ENCODE measurements around the gene ALPK3.
A peak's percentile ranks its signal among the peaks of the same experiment; 100 is the strongest.

ALPK3 gene

GRCh38 chr15:84814916-84815315 lies 2.2 kb upstream of the ALPK3 start:
- Histone ChIP-seq H3K9me3 (ENCODE audit: control insufficient read depth, insufficient read depth, low read depth, low read length) (no peaks in the 10 kb centered on the region), H3K27me3 (ENCODE audit: control insufficient read depth, insufficient read depth, low read length) (no peaks in the 10 kb centered on the region), H3K4me3 (ENCODE audit: low read depth, low read length) (no peak overlapping the region), H3K36me3 (ENCODE audit: control insufficient read depth, insufficient read depth, low read length) (no peaks in the 10 kb centered on the region), H3K27ac (ENCODE audit: low read depth, low read length) (no peak overlapping the region), H3K9ac (ENCODE audit: low read length) (no peak overlapping the region), H3K4me1 (ENCODE audit: control insufficient read depth, insufficient read depth, low read length) (peaks cover 29% of the 10 kb centered on the region)

GRCh38 chr15:84817466-84818081 lies 418 bp downstream of the ALPK3 start:
- H3K9me3 ChIP-seq (ENCODE audit: control insufficient read depth, insufficient read depth, low read depth, low read length) = no peaks in the 10 kb centered on the region
- H3K4me1 ChIP-seq (ENCODE audit: control insufficient read depth, insufficient read depth, low read length) = peaks cover 46% of the 10 kb centered on the region
- H3K36me3 ChIP-seq (ENCODE audit: control insufficient read depth, insufficient read depth, low read length) = no peaks in the 10 kb centered on the region
- H3K27me3 ChIP-seq (ENCODE audit: control insufficient read depth, insufficient read depth, low read length) = no peaks in the 10 kb centered on the region
- peak overlapping the region; percentile 56 for H3K4me3 ChIP-seq (ENCODE audit: low read depth, low read length)
- H3K27ac ChIP-seq (ENCODE audit: low read depth, low read length) = peak overlapping the region; percentile 75; the same call in 1 of the 2 replicates
- peak overlapping the region; percentile 87 for H3K9ac ChIP-seq (ENCODE audit: low read length)

- Histone ChIP-seq H3K9me3 (ENCODE audit: control insufficient read depth, insufficient read depth, low read depth, low read length) (no peaks in the 10 kb centered on the region), H3K4me3 (ENCODE audit: low read depth, low read length) (peak overlapping the region; percentile 56), H3K36me3 (ENCODE audit: control insufficient read depth, insufficient read depth, low read length) (no peaks in the 10 kb centered on the region), H3K27ac (ENCODE audit: low read depth, low read length) (peak overlapping the region; percentile 75; the same call in 1 of the 2 replicates), H3K4me1 (ENCODE audit: control insufficient read depth, insufficient read depth, low read length) (peaks cover 48% of the 10 kb centered on the region), H3K27me3 (ENCODE audit: control insufficient read depth, insufficient read depth, low read length) (no peaks in the 10 kb centered on the region), H3K9ac (ENCODE audit: low read length) (peak overlapping the region; percentile 87)
Observed at GRCh38 chr15:84818261-84819131, 1.3 kb downstream of the ALPK3 start.

- Histone ChIP-seq H3K4me3 (ENCODE audit: low read depth, low read length) (peak overlapping the region; percentile 56; the same call in 1 of the 2 replicates), H3K9me3 (ENCODE audit: control insufficient read depth, insufficient read depth, low read depth, low read length) (no peaks in the 10 kb centered on the region), H3K9ac (ENCODE audit: low read length) (peak overlapping the region; percentile 87), H3K27ac (ENCODE audit: low read depth, low read length) (no peak overlapping the region), H3K4me1 (ENCODE audit: control insufficient read depth, insufficient read depth, low read length) (peaks cover 48% of the 10 kb centered on the region), H3K36me3 (ENCODE audit: control insufficient read depth, insufficient read depth, low read length) (no peaks in the 10 kb centered on the region), H3K27me3 (ENCODE audit: control insufficient read depth, insufficient read depth, low read length) (no peaks in the 10 kb centered on the region)
Observed at GRCh38 chr15:84819291-84819768, 2.2 kb downstream of the ALPK3 start.

- no peaks in the 10 kb centered on the region for H3K9me3 ChIP-seq (ENCODE audit: control insufficient read depth, insufficient read depth, low read depth, low read length)
- H3K27ac ChIP-seq (ENCODE audit: low read depth, low read length) = no peak overlapping the region
- no peak overlapping the region for H3K9ac ChIP-seq (ENCODE audit: low read length)
- no peaks in the 10 kb centered on the region for H3K27me3 ChIP-seq (ENCODE audit: control insufficient read depth, insufficient read depth, low read length)
- H3K4me3 ChIP-seq (ENCODE audit: low read depth, low read length) = no peak overlapping the region
- no peaks in the 10 kb centered on the region for H3K36me3 ChIP-seq (ENCODE audit: control insufficient read depth, insufficient read depth, low read length)
- peaks cover 48% of the 10 kb centered on the region for H3K4me1 ChIP-seq (ENCODE audit: control insufficient read depth, insufficient read depth, low read length)
Observed at GRCh38 chr15:84819791-84820190, 2.6 kb downstream of the ALPK3 start.

- H3K9me3 ChIP-seq (ENCODE audit: control insufficient read depth, insufficient read depth, low read depth, low read length) = no peaks in the 10 kb centered on the region
- H3K27ac ChIP-seq (ENCODE audit: low read depth, low read length) = no peak overlapping the region
- H3K4me3 ChIP-seq (ENCODE audit: low read depth, low read length) = no peak overlapping the region
- H3K27me3 ChIP-seq (ENCODE audit: control insufficient read depth, insufficient read depth, low read length) = no peaks in the 10 kb centered on the region
- H3K4me1 ChIP-seq (ENCODE audit: control insufficient read depth, insufficient read depth, low read length) = peaks cover 47% of the 10 kb centered on the region
- H3K36me3 ChIP-seq (ENCODE audit: control insufficient read depth, insufficient read depth, low read length) = no peaks in the 10 kb centered on the region
- no peak overlapping the region for H3K9ac ChIP-seq (ENCODE audit: low read length)
Observed at GRCh38 chr15:84821501-84822021, 4.4 kb downstream of the ALPK3 start.

- Histone ChIP-seq H3K9me3 (ENCODE audit: control insufficient read depth, insufficient read depth, low read depth, low read length) (no peaks in the 10 kb centered on the region), H3K27me3 (ENCODE audit: control insufficient read depth, insufficient read depth, low read length) (no peaks in the 10 kb centered on the region), H3K36me3 (ENCODE audit: control insufficient read depth, insufficient read depth, low read length) (peaks cover 6% of the 10 kb centered on the region; the same call in 1 of the 2 replicates), H3K9ac (ENCODE audit: low read length) (no peak overlapping the region), H3K4me3 (ENCODE audit: low read depth, low read length) (no peak overlapping the region), H3K4me1 (ENCODE audit: control insufficient read depth, insufficient read depth, low read length) (peaks cover 40% of the 10 kb centered on the region), H3K27ac (ENCODE audit: low read depth, low read length) (no peak overlapping the region)
Observed at GRCh38 chr15:84822653-84823281, 5.6 kb downstream of the ALPK3 start.

GRCh38 chr15:84823282-84823878 lies 6.2 kb downstream of the ALPK3 start:
- Histone ChIP-seq H3K9me3 (ENCODE audit: control insufficient read depth, insufficient read depth, low read depth, low read length) (no peaks in the 10 kb centered on the region), H3K36me3 (ENCODE audit: control insufficient read depth, insufficient read depth, low read length) (peaks cover 9% of the 10 kb centered on the region; the same call in 1 of the 2 replicates), H3K27me3 (ENCODE audit: control insufficient read depth, insufficient read depth, low read length) (no peaks in the 10 kb centered on the region), H3K27ac (ENCODE audit: low read depth, low read length) (no peak overlapping the region), H3K9ac (ENCODE audit: low read length) (no peak overlapping the region), H3K4me3 (ENCODE audit: low read depth, low read length) (no peak overlapping the region), H3K4me1 (ENCODE audit: control insufficient read depth, insufficient read depth, low read length) (peaks cover 35% of the 10 kb centered on the region)

- Histone ChIP-seq H3K9ac (ENCODE audit: low read length) (no peak overlapping the region), H3K27me3 (ENCODE audit: control insufficient read depth, insufficient read depth, low read length) (no peaks in the 10 kb centered on the region), H3K4me1 (ENCODE audit: control insufficient read depth, insufficient read depth, low read length) (peaks cover 31% of the 10 kb centered on the region), H3K36me3 (ENCODE audit: control insufficient read depth, insufficient read depth, low read length) (peaks cover 13% of the 10 kb centered on the region; the same call in 1 of the 2 replicates), H3K27ac (ENCODE audit: low read depth, low read length) (no peak overlapping the region), H3K9me3 (ENCODE audit: control insufficient read depth, insufficient read depth, low read depth, low read length) (no peaks in the 10 kb centered on the region), H3K4me3 (ENCODE audit: low read depth, low read length) (no peak overlapping the region)
Observed at GRCh38 chr15:84824260-84825007, 7.3 kb downstream of the ALPK3 start.

GRCh38 chr15:84826369-84826823 lies 9.2 kb downstream of the ALPK3 start:
- no peaks in the 10 kb centered on the region for H3K27me3 ChIP-seq (ENCODE audit: control insufficient read depth, insufficient read depth, low read length)
- peaks cover 21% of the 10 kb centered on the region for H3K4me1 ChIP-seq (ENCODE audit: control insufficient read depth, insufficient read depth, low read length)
- H3K36me3 ChIP-seq (ENCODE audit: control insufficient read depth, insufficient read depth, low read length) = peaks cover 13% of the 10 kb centered on the region; the same call in 1 of the 2 replicates
- no peak overlapping the region for H3K9ac ChIP-seq (ENCODE audit: low read length)
- no peak overlapping the region for H3K4me3 ChIP-seq (ENCODE audit: low read depth, low read length)
- no peaks in the 10 kb centered on the region for H3K9me3 ChIP-seq (ENCODE audit: control insufficient read depth, insufficient read depth, low read depth, low read length)
- H3K27ac ChIP-seq (ENCODE audit: low read depth, low read length) = no peak overlapping the region

Measured in HUES6 (cell line).